ENCODE results near the gene C5orf52. TPM values are rescaled to one million over a fixed set of nuclear protein-coding genes. Genes with fewer than 3 reads are reported as not detected.
"Not testable (repeated sequence)": the region's sequence is repeated elsewhere in the genome, so short reads cannot be mapped to it uniquely, and the experiment has no call there.

C5orf52 gene
- total RNA-seq, 1 donor from 2014 or later = not detected

DNA sequence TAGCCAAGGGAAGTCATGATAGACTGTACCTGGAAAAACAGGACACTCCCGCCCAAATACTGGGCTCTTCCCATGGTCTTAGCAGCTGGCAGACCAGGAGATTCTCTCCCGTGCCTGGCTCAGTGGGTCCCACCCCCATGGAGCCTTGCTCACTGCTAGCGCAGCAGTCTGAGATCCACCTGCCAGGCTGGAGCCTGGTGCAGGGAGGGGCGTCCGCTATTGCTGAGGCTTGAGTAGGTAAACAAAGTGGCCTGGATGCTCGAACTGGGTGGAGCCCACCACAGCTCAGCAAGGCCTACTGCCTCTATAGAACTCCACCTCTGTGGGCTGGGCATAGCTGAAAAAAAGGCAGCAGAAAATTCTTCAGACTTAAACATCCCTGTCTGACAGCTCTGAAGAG lies 49.8 kb downstream of the C5orf52 start:
- ATAC-seq (no peak), DNase-seq (no peak)
- intact Hi-C loops (cut with DNase I) = no loop called here
- no peaks in the 10 kb centered on the region for H3K36me3 ChIP-seq
- H3K4me3 ChIP-seq = no peak overlapping the region
- H3K27me3 ChIP-seq = no peaks in the 10 kb centered on the region
- H3K27ac ChIP-seq = no peak overlapping the region
- H3K4me1 ChIP-seq = peaks cover 7% of the 10 kb centered on the region
- no peak for TF ChIP-seq CTCF (IDR thresholded peaks at IDR 0.05)
- H3K9me3 ChIP-seq = no peaks in the 10 kb centered on the region

- DNase-seq; H3K4me3 ChIP-seq; H3K27ac ChIP-seq; ATAC-seq; H3K27me3 ChIP-seq; H3K9me3 ChIP-seq; H3K4me1 ChIP-seq; H3K36me3 ChIP-seq; intact Hi-C loops (cut with DNase I): not testable (repeated sequence)
Measured at GRCh38 chr5:157722895-157723294, 51.6 kb downstream of the C5orf52 start.

DNA sequence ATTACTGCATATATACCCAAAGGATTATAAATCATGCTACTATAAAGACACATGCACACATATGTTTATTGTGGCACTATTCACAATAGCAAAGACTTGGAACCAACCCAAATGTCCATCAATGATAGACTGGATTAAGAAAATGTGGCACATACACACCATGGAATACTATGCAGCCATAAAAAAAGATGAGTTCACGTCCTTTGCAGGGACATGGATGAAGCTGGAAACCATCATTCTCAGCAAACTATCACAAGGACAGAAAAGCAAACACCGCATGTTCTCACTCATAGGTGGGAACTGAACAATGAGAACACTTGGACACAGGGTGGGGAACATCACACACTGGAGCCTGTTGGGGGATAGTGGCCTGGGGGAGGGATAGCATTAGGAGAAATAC lies 55.3 kb downstream of the C5orf52 start:
- H3K27me3 ChIP-seq; H3K36me3 ChIP-seq; H3K4me3 ChIP-seq; H3K9me3 ChIP-seq; ATAC-seq; H3K4me1 ChIP-seq; DNase-seq; H3K27ac ChIP-seq; intact Hi-C loops (cut with DNase I): not testable (repeated sequence)

GRCh38 chr5:157727858-157728257 lies 56.5 kb downstream of the C5orf52 start:
- H3K36me3 ChIP-seq; H3K27me3 ChIP-seq; H3K4me3 ChIP-seq; DNase-seq; ATAC-seq; H3K4me1 ChIP-seq; H3K9me3 ChIP-seq; intact Hi-C loops (cut with DNase I); H3K27ac ChIP-seq: not testable (repeated sequence)

Other genes with a start within 250 kb of the C5orf52 start
- not detected for gene NIPAL4, start 211.3 kb upstream of the C5orf52 start, total RNA-seq
- 10.6 TPM for gene ADAM19, start 95.8 kb upstream of the C5orf52 start, total RNA-seq
- gene SOX30, start 19.1 kb upstream of the C5orf52 start, total RNA-seq = 0.12 TPM
- gene THG1L, start 59.9 kb downstream of the C5orf52 start, total RNA-seq = 8.4 TPM
- gene LSM11, start 72.2 kb downstream of the C5orf52 start, total RNA-seq = 3.0 TPM
- gene CLINT1, start 187.6 kb downstream of the C5orf52 start, total RNA-seq = 84.6 TPM